Gastrocnemius medialis (tissue), 4 donors: Measurements from ENCODE around the gene GAPDH.
"Not testable (repeated sequence)": the region's sequence is repeated elsewhere in the genome, so short reads cannot be mapped to it uniquely, and the experiment has no call there.

Experiments used
- POLR2A ChIP-seq, 2 donors: fragments of 450-650 bp; IDR thresholded peaks; one replicate each; pipeline ENCODE4 v1.6.1; 2017; ENCODE audit warnings: antibody characterized with exemption in 2 of 2, mild to moderate bottlenecking in 2 of 2, moderate library complexity in 2 of 2
- TF ChIP-seq, protein P1 (sequence below), 5 experiments: fragments of 450-650 bp in 3 of 5; fragments of 200-600 bp in 2 of 5; sonication (generic) in 2 of 5; IDR thresholded peaks in 4 of 5; conservative IDR thresholded peaks in 1 of 5; 1 replicate in 4 of 5; 2 replicates in 1 of 5; pipeline ENCODE4 v1.5.1; 2016 to 2019; ENCODE audit warnings: antibody characterized with exemption in 5 of 5, mild to moderate bottlenecking in 3 of 5, moderate library complexity in 3 of 5

DNA sequence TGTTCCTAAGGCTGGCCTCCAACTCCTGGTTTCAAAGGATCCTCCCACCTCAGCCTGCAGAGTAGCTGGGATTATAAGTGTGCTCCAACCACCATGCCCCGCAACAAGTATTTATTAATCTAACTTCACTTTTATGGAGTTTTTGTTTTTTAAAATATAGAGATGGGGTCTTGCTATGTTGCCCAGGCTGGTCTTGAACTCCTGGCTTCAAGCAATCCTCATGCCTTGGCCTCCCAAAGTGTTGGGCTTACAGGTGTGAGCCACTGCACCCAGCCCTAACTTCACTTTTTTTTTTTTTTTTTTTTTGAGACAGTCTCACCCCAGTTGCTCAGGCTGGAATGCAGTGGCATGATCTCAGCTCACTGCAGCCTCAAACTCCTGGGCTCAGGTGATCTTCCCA is 43.6 kb upstream of the GAPDH start:
- TF ChIP-seq, protein P1, sequence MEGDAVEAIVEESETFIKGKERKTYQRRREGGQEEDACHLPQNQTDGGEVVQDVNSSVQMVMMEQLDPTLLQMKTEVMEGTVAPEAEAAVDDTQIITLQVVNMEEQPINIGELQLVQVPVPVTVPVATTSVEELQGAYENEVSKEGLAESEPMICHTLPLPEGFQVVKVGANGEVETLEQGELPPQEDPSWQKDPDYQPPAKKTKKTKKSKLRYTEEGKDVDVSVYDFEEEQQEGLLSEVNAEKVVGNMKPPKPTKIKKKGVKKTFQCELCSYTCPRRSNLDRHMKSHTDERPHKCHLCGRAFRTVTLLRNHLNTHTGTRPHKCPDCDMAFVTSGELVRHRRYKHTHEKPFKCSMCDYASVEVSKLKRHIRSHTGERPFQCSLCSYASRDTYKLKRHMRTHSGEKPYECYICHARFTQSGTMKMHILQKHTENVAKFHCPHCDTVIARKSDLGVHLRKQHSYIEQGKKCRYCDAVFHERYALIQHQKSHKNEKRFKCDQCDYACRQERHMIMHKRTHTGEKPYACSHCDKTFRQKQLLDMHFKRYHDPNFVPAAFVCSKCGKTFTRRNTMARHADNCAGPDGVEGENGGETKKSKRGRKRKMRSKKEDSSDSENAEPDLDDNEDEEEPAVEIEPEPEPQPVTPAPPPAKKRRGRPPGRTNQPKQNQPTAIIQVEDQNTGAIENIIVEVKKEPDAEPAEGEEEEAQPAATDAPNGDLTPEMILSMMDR (IDR thresholded peaks at IDR 0.05 in 4 of 5, conservative IDR thresholded peaks at IDR 0.05 in 1 of 5): not testable (repeated sequence)
- TF ChIP-seq POLR2A (IDR thresholded peaks at IDR 0.05): not testable (repeated sequence)
